ENCODE data around the gene CAGE1.

CAGE1 gene

DNA sequence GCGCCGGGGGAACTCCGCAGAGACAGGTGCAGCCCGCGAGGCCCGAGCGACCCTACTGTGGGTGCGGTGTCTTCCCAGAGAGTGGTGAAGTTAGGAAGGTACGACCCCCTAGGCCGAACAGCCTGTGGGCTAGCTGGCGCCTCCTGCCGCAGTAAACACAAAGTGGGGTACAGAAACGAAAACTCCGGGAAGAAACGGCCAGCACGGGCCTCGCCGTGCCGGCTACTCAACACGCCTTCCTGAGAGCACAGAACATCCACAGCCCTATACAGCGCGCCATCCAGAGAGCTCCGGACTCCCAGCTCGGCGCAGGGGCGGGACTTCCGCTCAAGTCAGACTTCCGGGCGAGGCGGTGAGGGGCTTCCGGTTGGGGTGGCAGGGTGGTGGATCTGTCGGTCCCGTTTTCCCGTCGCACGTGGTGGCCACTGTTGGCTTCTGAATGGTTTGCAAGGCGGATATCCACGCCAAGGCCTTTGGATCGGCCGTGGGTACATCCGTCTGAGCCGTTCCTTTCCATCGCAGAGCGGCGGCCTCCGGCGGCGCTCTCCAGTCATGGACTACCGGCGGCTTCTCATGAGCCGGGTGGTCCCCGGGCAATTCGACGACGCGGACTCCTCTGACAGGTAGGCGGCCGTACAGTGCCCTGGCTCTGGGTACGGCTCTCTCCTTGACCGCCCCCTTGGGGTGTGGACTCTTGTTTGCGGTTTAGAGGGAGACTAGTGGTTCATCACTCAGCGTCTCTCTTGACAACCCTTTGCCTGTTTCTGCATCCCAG, at the start of gene CAGE1, which contains the start of gene RIOK1:
Gene CAGE1 (minus strand): TSS at position 292 of the 775 bp plus-strand sequence. CDS start 2,569 bp downstream, outside the sequence.
Gene RIOK1 (plus strand): TSS at position 358 of the 775 bp plus-strand sequence. CDS start 195 bp downstream, at position 553.
- TF ChIP-seq, protein P1, sequence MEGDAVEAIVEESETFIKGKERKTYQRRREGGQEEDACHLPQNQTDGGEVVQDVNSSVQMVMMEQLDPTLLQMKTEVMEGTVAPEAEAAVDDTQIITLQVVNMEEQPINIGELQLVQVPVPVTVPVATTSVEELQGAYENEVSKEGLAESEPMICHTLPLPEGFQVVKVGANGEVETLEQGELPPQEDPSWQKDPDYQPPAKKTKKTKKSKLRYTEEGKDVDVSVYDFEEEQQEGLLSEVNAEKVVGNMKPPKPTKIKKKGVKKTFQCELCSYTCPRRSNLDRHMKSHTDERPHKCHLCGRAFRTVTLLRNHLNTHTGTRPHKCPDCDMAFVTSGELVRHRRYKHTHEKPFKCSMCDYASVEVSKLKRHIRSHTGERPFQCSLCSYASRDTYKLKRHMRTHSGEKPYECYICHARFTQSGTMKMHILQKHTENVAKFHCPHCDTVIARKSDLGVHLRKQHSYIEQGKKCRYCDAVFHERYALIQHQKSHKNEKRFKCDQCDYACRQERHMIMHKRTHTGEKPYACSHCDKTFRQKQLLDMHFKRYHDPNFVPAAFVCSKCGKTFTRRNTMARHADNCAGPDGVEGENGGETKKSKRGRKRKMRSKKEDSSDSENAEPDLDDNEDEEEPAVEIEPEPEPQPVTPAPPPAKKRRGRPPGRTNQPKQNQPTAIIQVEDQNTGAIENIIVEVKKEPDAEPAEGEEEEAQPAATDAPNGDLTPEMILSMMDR (conservative IDR thresholded peaks at IDR 0.05): no peak
- H3K27ac ChIP-seq: peak within 1 kb of the TSS; percentile 68

DNA sequence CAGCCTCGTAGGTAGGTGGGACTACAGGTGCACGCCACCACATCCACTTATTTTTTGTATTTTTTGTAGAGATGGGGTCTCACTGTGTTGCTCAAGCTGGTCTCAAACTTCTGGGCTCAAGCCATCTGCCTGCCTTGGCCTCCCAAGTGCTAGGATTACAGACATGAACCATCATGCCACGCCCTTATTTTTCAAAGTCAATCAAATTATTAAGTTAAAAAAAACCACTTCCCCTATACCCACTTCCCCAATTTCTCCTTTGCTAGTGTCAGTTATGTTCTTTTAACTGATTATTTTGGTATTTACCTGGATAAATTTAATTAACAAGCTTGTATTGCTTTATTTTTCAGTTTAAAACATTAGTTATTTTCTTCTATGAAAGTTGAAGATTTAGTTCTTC, 49.7 kb upstream of the CAGE1 start:
- H3K27ac ChIP-seq: no peak overlapping the region
- TF ChIP-seq, protein P1 (conservative IDR thresholded peaks at IDR 0.05): no peak

DNA sequence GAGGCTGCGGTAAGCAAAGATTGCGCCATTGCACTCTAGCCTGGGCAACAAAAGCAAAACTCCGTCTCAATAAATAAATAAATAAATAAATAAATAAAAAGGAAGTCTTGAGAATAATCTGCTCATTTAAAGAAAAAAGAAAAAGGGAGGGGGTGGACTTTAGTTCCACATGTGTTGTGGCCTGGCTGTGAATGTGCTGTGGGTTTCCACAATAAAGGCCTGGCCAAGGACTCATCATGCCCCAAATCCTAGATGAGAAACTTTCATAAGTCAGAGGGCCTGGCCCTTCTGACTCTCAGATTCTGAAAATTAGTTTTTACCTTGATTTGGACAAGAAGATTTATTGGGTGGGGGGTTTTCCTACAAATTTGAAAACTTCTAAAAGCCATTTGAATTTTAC, 48.5 kb upstream of the CAGE1 start:
- TF ChIP-seq, protein P1 (conservative IDR thresholded peaks at IDR 0.05): no peak
- no peak overlapping the region for H3K27ac ChIP-seq

DNA sequence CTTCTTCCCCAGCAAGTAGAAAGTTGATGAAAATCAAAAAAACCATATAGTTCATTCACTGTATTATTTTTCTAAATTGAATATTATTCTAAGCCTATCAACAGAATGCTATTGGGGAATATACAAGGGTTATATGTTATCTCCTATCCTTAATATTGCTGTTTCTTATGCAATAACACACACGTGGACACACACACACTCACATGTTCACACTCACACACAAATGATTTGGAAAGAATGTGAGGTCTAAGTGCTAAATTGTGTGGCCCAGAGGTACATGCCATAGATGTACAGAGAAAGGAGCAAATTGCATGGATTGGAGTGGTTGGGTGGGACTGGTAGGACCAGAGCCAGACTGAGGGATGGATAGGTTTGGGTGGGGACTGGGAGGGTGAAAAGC, 45.1 kb upstream of the CAGE1 start:
- TF ChIP-seq, protein P1 (conservative IDR thresholded peaks at IDR 0.05): no peak
- H3K27ac ChIP-seq: no peak overlapping the region

DNA sequence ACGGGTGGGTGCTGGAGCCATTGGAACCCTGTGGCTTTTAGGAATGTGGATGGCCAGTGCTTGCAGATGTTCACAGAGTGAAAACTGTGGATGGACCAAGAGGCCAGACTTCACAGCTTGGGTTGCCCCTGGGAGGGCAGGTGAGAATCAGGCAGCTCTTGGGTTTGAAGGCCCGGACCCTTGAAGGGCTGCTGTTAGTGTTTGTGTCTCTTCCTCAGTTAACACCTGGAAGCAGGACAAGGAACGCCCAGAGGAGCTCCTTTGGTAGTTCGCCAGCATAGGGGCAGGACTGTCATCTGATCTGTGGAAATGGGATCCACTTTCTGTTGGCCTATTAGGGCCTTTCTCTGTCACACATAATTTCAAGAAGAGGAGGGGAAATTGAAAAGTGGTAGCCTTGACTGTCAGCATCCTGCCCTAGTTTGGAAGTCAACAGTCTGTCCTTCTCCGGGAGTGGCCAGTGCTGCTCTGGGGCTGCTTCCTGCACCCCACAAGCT, 43.6 kb upstream of the CAGE1 start:
- TF ChIP-seq, protein P1 (conservative IDR thresholded peaks at IDR 0.05): no peak
- H3K27ac ChIP-seq: no peak overlapping the region

DNA sequence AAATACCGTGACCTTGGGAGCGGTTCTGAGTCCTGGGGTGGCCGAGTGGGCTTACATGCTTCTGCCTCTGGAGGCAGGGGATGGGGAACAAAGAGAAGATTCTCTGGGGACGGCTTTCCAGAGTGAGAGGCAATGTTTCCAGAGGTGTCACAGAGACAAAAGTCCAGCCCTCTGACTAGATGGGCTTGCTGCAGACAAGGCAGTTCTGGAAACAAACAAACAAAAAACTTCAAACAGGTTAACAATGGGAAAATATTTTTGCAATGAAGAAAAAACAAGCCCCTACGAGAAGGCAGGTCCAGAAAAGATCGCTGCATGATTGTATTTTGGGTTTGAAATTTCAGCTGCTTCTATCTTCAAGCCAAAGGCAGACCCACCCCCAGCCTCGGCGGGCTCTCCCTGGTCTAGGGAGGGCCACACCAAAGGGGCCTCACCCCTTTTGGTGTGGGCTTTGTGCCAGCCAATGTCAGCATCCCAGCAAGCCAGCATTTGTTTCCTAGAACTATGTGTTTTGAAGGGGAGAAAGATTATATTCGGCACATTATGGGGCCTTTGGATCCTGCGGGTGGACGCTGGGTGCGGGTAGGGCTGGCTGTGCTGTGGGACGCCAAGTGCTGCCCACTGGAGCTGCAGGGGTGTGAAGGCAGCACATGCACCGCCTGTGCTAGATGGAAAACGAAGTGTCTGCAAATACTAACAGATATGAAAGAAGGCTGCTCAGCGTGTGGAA, 43.0 kb upstream of the CAGE1 start:
- H3K27ac ChIP-seq: no peak overlapping the region
- TF ChIP-seq, protein P1 (conservative IDR thresholded peaks at IDR 0.05): no peak

DNA sequence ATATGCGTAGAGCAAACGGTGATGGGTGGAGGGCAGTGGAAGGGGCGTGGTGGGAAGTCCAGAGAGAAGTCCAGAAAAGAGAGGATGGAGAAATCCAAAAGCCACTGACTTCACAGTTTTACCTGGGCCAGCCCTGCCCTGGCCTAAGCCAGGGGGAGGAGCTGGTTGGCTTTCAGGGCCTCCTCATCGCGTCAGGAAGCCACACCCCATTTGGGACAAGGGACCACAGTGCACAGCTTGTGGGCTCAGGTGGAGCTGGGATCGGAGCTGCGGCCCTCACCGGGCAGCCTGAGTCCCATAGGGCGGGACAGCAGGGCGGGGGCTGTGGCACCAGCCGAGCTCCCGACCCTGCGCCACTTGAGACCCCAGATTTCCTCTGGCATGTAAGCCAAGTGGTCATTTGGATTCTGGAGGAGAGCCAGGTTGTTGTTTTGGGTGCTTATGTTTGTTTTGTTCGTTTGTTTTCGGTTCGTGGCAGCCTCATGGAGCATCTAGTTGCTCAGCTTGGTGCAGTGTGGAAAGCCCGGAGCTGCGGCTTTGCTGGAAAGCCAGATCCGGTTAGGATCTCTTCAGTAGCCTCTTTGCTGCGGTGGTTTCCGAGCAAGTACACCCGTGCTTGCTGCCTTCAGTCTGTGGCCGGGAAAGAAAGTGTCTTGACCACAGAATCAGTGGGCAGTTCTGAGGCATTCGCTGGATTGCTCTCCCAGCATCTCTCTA, 42.3 kb upstream of the CAGE1 start:
- H3K27ac ChIP-seq: no peak overlapping the region
- TF ChIP-seq, protein P1 (conservative IDR thresholded peaks at IDR 0.05): no peak
